ENCODE results near the gene BNC2.

Gene BNC2

GRCh38 chr9:16645970-16646369 lies 224.5 kb downstream of the BNC2 start:
- ChIA-PET CTCF (no interaction called here), POLR2A (no interaction called here)
- TF ChIP-seq ZNF391 (tag by site-specific recombination; IDR thresholded peaks at IDR 0.05; ENCODE audit: borderline replicate concordance, low read depth) (no peak), PRDM4 (tag by site-specific recombination; IDR thresholded peaks at IDR 0.05) (no peak), PRDM2 (tag by site-specific recombination; IDR thresholded peaks at IDR 0.05; ENCODE audit: borderline replicate concordance) (no peak), PBX3 (CRISPR knock-in tag; IDR thresholded peaks at IDR 0.05) (no peak), KLF9 (tag by site-specific recombination; IDR thresholded peaks at IDR 0.05; ENCODE audit: low read depth) (no peak), ZNF266 (tag by site-specific recombination; IDR thresholded peaks at IDR 0.05; ENCODE audit: low read depth) (no peak), ZNF26 (tag by site-specific recombination; IDR thresholded peaks at IDR 0.05) (no peak), ZNF157 (tag by site-specific recombination; IDR thresholded peaks at IDR 0.05) (no peak), ZNF416 (tag by site-specific recombination; IDR thresholded peaks at IDR 0.05) (no peak), ZNF830 (tag by site-specific recombination; IDR thresholded peaks at IDR 0.05; ENCODE audit: low read depth) (no peak), ZNF146 (tag by site-specific recombination; IDR thresholded peaks at IDR 0.05) (no peak), ZNF280C (tag by site-specific recombination; IDR thresholded peaks at IDR 0.05) (no peak), WT1 (tag by site-specific recombination; IDR thresholded peaks at IDR 0.05) (no peak), GLIS2 (tag by site-specific recombination; IDR thresholded peaks at IDR 0.05) (no peak), ZBTB21 (tag by site-specific recombination; IDR thresholded peaks at IDR 0.05) (no peak), HIC1 (tag by site-specific recombination; IDR thresholded peaks at IDR 0.05) (no peak), ZNF202 (tag by site-specific recombination; IDR thresholded peaks at IDR 0.05; ENCODE audit: borderline replicate concordance) (no peak), ZFP41 (tag by site-specific recombination; IDR thresholded peaks at IDR 0.05; ENCODE audit: borderline replicate concordance) (no peak)
- Histone ChIP-seq H3K4me1 (ENCODE audit: control insufficient read depth, insufficient read depth, low read length) (no peaks in the 10 kb centered on the region), H3K9me3 (ENCODE audit: control insufficient read depth, insufficient read depth, low read depth, low read length) (no peaks in the 10 kb centered on the region), H3K4me3 (ENCODE audit: low read depth, low read length) (no peak overlapping the region), H3K36me3 (ENCODE audit: control insufficient read depth in 2 of 2, insufficient read depth in 1 of 2, low read length in 2 of 2) (no peaks in the 10 kb centered on the region), H3K27ac (ENCODE audit: extremely low read depth, low read depth, low read length) (no peak overlapping the region)

Measured in HEK293 (cell line).